ENCODE data around the gene FALEC.

DNA sequence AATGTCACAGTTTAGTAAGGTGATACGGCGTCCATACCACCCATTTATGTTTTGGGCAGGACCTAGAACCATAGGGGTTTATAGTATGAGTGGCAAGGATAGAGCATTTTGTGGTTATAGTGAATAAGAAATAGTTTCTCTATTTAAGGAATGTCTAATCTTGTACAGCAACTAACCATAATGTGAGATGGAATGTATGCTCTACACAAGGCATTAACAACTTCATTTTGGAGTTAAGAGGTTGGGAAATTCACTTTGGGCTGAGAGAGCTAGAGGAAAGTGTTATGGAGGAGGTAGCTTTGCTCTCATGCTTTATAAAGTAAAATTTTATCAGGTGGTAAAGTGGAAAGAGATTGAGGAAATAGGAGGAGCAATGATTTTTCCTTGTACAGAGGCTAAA lies 66.8 kb downstream of the FALEC start:
- TF ChIP-seq, protein P1, sequence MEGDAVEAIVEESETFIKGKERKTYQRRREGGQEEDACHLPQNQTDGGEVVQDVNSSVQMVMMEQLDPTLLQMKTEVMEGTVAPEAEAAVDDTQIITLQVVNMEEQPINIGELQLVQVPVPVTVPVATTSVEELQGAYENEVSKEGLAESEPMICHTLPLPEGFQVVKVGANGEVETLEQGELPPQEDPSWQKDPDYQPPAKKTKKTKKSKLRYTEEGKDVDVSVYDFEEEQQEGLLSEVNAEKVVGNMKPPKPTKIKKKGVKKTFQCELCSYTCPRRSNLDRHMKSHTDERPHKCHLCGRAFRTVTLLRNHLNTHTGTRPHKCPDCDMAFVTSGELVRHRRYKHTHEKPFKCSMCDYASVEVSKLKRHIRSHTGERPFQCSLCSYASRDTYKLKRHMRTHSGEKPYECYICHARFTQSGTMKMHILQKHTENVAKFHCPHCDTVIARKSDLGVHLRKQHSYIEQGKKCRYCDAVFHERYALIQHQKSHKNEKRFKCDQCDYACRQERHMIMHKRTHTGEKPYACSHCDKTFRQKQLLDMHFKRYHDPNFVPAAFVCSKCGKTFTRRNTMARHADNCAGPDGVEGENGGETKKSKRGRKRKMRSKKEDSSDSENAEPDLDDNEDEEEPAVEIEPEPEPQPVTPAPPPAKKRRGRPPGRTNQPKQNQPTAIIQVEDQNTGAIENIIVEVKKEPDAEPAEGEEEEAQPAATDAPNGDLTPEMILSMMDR (IDR thresholded peaks at IDR 0.05): no peak
- TF ChIP-seq POLR2A (IDR thresholded peaks at IDR 0.05): no peak

Measured in right lobe of liver (tissue), 4 donors.